HepG2 (cell line): ENCODE measurements around the gene STK17A. TPM values are rescaled to one million over a fixed set of nuclear protein-coding genes. Genes with fewer than 3 reads are reported as not detected.

Experiments
- AGO2 ChIP-seq: fragments of 200-400 bp; formaldehyde crosslinking; optimal IDR thresholded peaks from 2 replicates; pipeline ENCODE3; 2017; ENCODE audit warnings: mild to moderate bottlenecking, low read depth, low read length, moderate library complexity
- FOSL2 ChIP-seq: sonication (generic); formaldehyde crosslinking; IDR thresholded peaks from 2 replicates; pipeline ENCODE4 v1.4.0; 2020; ENCODE audit warnings: missing genetic modification reagents
- GATAD1 ChIP-seq: IDR thresholded peaks from 2 replicates; pipeline ENCODE4 v1.6.1; 2016; ENCODE audit warnings: missing genetic modification reagents, missing compliant biosample characterization
- GATAD2A ChIP-seq: IDR thresholded peaks from 2 replicates; pipeline ENCODE4 v1.6.1; 2016
- HNF1B ChIP-seq: sonication (generic); formaldehyde crosslinking; IDR thresholded peaks from 2 replicates; pipeline ENCODE4 v1.5.1; 2020; ENCODE audit warnings: mild to moderate bottlenecking, moderate library complexity, missing genetic modification reagents
- KDM2A ChIP-seq: sonication (generic); formaldehyde crosslinking; IDR thresholded peaks from 2 replicates; pipeline ENCODE4 v1.4.0; 2020; ENCODE audit warnings: low read depth, missing genetic modification reagents, borderline replicate concordance
- MIER3 ChIP-seq: IDR thresholded peaks from 2 replicates; pipeline ENCODE4 v1.6.1; 2016; ENCODE audit warnings: missing compliant biosample characterization, borderline replicate concordance
- MIXL1 ChIP-seq: IDR thresholded peaks from 2 replicates; pipeline ENCODE4 v1.6.1; 2016
- NFE2 ChIP-seq: sonication (generic); formaldehyde crosslinking; IDR thresholded peaks from 2 replicates; pipeline ENCODE4 v1.4.0; 2020; ENCODE audit warnings: missing genetic modification reagents
- PITX1 ChIP-seq: sonication (generic); formaldehyde crosslinking; IDR thresholded peaks from 2 replicates; pipeline ENCODE4 v1.5.1; 2020; ENCODE audit warnings: mild to moderate bottlenecking, missing genetic modification reagents
- POGZ ChIP-seq: sonication (generic); formaldehyde crosslinking; IDR thresholded peaks from 2 replicates; pipeline ENCODE4 v1.4.0; 2020; ENCODE audit warnings: mild to moderate bottlenecking, missing genetic modification reagents
- POLR2AphosphoS2 ChIP-seq: IDR thresholded peaks from 2 replicates; pipeline ENCODE4 v1.6.1; 2011; ENCODE audit warnings: low read depth, low read length, improper control_type of control experiment
- POLR2AphosphoS5 ChIP-seq: IDR thresholded peaks from 2 replicates; pipeline ENCODE4 v1.6.1; 2012; ENCODE audit warnings: low read depth, low read length
- SMC3 ChIP-seq: IDR thresholded peaks from 2 replicates; pipeline ENCODE4 v1.6.1; 2011; ENCODE audit warnings: low read length, improper control_type of control experiment
- SP4 ChIP-seq: sonication (generic); formaldehyde crosslinking; IDR thresholded peaks from 2 replicates; pipeline ENCODE4 v1.8.1; 2023; ENCODE audit warnings: mild to moderate bottlenecking, missing genetic modification reagents
- ZKSCAN8 ChIP-seq: IDR thresholded peaks from 2 replicates; pipeline ENCODE4 v1.6.1; 2016; ENCODE audit warnings: borderline replicate concordance, missing genetic modification reagents, missing compliant biosample characterization
- ZNF205 ChIP-seq: IDR thresholded peaks from 2 replicates; pipeline ENCODE4 v1.6.1; 2018; ENCODE audit warnings: missing biosample characterization, missing genetic modification reagents
- ZNF720 ChIP-seq: sonication (generic); formaldehyde crosslinking; IDR thresholded peaks from 2 replicates; pipeline ENCODE4 v1.4.0; 2020; ENCODE audit warnings: missing genetic modification reagents
- polyA plus RNA-seq, 8 experiments: library from polyadenylated mRNA; depleted of rRNA in 3 of 8; stranded (reverse) in 7 of 8; unstranded in 1 of 8; fragments of >200 nt; fragmentation: Illumina TruSeq in 4 of 8; extraction: Trizol in 4 of 8; gene quantifications; 2 replicates each; pipeline versions ENCODE4 v1.2.1 to v1.2.3, GENCODE V29; 2011 to 2016; ENCODE audit warnings: low read depth in 4 of 8, missing spikeins in 1 of 8, mixed read lengths in 1 of 8; ENCODE audit not compliant: insufficient read depth in 1 of 8
- total RNA-seq, 5 experiments: library from RNA; depleted of rRNA; stranded (reverse); fragments of >200 nt; fragmentation: Illumina TruSeq; extraction: Trizol; gene quantifications; 2 replicates each; pipeline ENCODE4 v1.2.3, GENCODE V29; 2016; ENCODE audit warnings: low read depth in 1 of 5
- TF ChIP-seq, protein P1 (sequence below): IDR thresholded peaks from 2 replicates; pipeline ENCODE4 v1.6.1; 2016; ENCODE audit warnings: low read depth
- TF ChIP-seq, protein P2 (sequence below): sonication (generic); formaldehyde crosslinking; IDR thresholded peaks from 2 replicates; pipeline ENCODE4 v1.4.0; 2020; ENCODE audit warnings: mild to moderate bottlenecking, missing genetic modification reagents
- TF ChIP-seq, protein P3 (sequence below): IDR thresholded peaks from 2 replicates; pipeline ENCODE4 v1.6.1; 2016; ENCODE audit warnings: missing compliant biosample characterization, missing genetic modification reagents, borderline replicate concordance
- TF ChIP-seq, protein P4 (sequence below): conservative IDR thresholded peaks from 2 replicates; pipeline ENCODE4 v1.6.1; 2018; ENCODE audit warnings: missing genetic modification reagents

Gene STK17A
- total and polyA plus RNA-seq, 2 of the 13 experiments (the other 11 are each of a cell fraction or from before 2014, with no cell fraction given) = 18.6 to 24.3 TPM

DNA sequence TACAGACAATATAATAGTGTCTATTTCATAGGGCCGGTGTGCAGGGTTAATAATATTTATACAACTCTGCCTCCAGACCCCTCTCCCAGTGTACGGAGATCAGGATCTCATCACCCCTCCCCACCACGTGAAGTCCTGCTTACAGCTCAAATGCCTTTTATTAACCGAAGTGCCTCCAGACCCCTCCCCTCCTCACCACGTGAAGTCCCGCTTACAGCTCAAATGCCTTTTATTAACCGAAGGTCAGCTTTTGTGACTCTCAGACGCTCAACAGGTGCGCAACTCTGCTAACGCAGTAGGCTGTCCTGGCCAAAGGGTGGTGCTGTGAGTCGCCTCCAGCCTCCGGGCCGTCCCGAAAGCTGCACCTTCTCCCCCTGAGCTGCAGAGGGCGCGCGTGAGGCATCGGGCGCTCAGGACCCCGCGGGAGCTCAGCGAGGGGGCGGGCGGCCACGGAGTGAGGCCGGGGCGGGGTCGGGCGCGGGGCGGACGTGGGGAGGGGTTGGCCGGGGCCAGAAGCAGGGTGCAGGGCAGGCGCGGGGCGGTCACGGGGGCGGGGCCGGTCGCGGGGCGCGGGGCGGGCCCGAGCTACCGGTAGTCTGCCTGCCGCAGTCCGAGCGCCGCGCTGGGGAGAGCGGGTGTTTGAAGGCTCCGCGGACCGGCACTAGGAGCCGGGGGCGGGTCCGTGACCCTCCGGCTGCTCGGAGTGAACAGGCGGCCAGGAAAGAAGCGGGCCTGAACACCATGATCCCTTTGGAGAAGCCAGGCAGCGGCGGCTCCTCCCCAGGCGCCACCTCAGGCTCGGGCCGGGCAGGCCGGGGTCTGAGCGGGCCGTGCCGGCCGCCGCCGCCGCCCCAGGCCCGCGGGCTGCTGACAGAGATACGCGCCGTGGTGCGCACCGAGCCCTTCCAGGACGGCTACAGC, at the start of gene STK17A (continued):
- TF ChIP-seq, protein P1, sequence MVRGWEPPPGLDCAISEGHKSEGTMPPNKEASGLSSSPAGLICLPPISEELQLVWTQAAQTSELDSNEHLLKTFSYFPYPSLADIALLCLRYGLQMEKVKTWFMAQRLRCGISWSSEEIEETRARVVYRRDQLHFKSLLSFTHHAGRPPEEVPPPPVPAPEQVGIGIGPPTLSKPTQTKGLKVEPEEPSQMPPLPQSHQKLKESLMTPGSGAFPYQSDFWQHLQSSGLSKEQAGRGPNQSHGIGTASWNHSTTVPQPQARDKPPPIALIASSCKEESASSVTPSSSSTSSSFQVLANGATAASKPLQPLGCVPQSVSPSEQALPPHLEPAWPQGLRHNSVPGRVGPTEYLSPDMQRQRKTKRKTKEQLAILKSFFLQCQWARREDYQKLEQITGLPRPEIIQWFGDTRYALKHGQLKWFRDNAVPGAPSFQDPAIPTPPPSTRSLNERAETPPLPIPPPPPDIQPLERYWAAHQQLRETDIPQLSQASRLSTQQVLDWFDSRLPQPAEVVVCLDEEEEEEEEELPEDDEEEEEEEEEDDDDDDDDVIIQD = peak; percentile 46; the same call in 1 of the 2 replicates
- TF ChIP-seq PITX1 (CRISPR knock-in tag) (peak; percentile 64; the same call in 1 of the 2 replicates), GATAD2A (peak; percentile 55), POGZ (CRISPR knock-in tag) (peak; percentile 92), FOSL2 (CRISPR knock-in tag) (peak; percentile 56; the same call in 1 of the 2 replicates), NFE2 (CRISPR knock-in tag) (no peak), MIXL1 (CRISPR knock-in tag) (peak; percentile 54; the same call in 1 of the 2 replicates), ZKSCAN8 (peak; percentile 62; the same call in 1 of the 2 replicates), SMC3 (peak; percentile 84), KDM2A (CRISPR knock-in tag) (peak; percentile 80), POLR2AphosphoS2 (no peak), AGO2 (peak; percentile 70), HNF1B (peak; percentile 95), ZNF720 (CRISPR knock-in tag) (no peak), POLR2AphosphoS5 (peak; percentile 85), SP4 (CRISPR knock-in tag) (peak; percentile 94), GATAD1 (CRISPR knock-in tag) (peak; percentile 57; the same call in 1 of the 2 replicates), ZNF205 (CRISPR knock-in tag) (0 out of 2 replicates have a peak, but pooled peaks have one; percentile 45), MIER3 (CRISPR knock-in tag) (peak; percentile 53; the same call in 1 of the 2 replicates)
- TF ChIP-seq, protein P2, sequence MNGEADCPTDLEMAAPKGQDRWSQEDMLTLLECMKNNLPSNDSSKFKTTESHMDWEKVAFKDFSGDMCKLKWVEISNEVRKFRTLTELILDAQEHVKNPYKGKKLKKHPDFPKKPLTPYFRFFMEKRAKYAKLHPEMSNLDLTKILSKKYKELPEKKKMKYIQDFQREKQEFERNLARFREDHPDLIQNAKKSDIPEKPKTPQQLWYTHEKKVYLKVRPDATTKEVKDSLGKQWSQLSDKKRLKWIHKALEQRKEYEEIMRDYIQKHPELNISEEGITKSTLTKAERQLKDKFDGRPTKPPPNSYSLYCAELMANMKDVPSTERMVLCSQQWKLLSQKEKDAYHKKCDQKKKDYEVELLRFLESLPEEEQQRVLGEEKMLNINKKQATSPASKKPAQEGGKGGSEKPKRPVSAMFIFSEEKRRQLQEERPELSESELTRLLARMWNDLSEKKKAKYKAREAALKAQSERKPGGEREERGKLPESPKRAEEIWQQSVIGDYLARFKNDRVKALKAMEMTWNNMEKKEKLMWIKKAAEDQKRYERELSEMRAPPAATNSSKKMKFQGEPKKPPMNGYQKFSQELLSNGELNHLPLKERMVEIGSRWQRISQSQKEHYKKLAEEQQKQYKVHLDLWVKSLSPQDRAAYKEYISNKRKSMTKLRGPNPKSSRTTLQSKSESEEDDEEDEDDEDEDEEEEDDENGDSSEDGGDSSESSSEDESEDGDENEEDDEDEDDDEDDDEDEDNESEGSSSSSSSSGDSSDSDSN (CRISPR knock-in tag) = peak; percentile 88; the same call in 1 of the 2 replicates
- TF ChIP-seq, protein P3, sequence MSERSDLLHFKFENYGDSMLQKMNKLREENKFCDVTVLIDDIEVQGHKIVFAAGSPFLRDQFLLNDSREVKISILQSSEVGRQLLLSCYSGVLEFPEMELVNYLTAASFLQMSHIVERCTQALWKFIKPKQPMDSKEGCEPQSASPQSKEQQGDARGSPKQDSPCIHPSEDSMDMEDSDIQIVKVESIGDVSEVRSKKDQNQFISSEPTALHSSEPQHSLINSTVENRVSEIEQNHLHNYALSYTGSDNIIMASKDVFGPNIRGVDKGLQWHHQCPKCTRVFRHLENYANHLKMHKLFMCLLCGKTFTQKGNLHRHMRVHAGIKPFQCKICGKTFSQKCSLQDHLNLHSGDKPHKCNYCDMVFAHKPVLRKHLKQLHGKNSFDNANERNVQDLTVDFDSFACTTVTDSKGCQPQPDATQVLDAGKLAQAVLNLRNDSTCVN (CRISPR knock-in tag) = peak; percentile 39; the same call in 1 of the 2 replicates
- TF ChIP-seq, protein P4, sequence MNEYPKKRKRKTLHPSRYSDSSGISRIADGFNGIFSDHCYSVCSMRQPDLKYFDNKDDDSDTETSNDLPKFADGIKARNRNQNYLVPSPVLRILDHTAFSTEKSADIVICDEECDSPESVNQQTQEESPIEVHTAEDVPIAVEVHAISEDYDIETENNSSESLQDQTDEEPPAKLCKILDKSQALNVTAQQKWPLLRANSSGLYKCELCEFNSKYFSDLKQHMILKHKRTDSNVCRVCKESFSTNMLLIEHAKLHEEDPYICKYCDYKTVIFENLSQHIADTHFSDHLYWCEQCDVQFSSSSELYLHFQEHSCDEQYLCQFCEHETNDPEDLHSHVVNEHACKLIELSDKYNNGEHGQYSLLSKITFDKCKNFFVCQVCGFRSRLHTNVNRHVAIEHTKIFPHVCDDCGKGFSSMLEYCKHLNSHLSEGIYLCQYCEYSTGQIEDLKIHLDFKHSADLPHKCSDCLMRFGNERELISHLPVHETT (CRISPR knock-in tag) = 0 out of 2 replicates have a peak, but pooled peaks have one; percentile 15
